Transverse colon (tissue), 4 donors: ENCODE data around the gene TMPRSS11B. TPM values are rescaled to one million over a fixed set of nuclear protein-coding genes. Genes with fewer than 3 reads are reported as not detected.
A peak's percentile ranks its signal among the peaks of the same experiment; 100 is the strongest.
"Not testable (repeated sequence)": the region's sequence is repeated elsewhere in the genome, so short reads cannot be mapped to it uniquely, and the experiment has no call there.

Source experiments
- DNase-seq: peaks from one replicate; pipeline ENCODE4 v3.0.0-alpha.2; 2019
- H3K27ac ChIP-seq, 4 donors: fragments of 200-600 bp; sonication (generic); 2 replicates each; pipeline ENCODE4 v1.5.1; 2016 to 2018; ENCODE audit warnings: inconsistent platforms in 4 of 4
- H3K27me3 ChIP-seq: fragments of 200-600 bp; sonication (generic); 2 replicates; pipeline ENCODE4 v1.5.1; 2017; ENCODE audit warnings: inconsistent platforms
- H3K36me3 ChIP-seq, 4 donors: fragments of 200-600 bp; sonication (generic); 2 replicates each; pipeline ENCODE4 v1.5.1; 2017 to 2019; ENCODE audit warnings: inconsistent platforms in 4 of 4
- H3K4me1 ChIP-seq, 4 donors: fragments of 200-600 bp; sonication (generic); 2 replicates each; pipeline ENCODE4 v1.5.1; 2017 to 2020; ENCODE audit warnings: inconsistent platforms in 4 of 4
- H3K4me3 ChIP-seq, 4 donors: fragments of 200-600 bp; sonication (generic); 1 replicate in 1 of 4; 2 replicates in 3 of 4; pipeline versions ENCODE4 v1.5.1 to v1.6.1; 2017 to 2019; ENCODE audit warnings: inconsistent platforms in 4 of 4
- H3K9me3 ChIP-seq, 2 donors: fragments of 200-600 bp; sonication (generic); 2 replicates each; pipeline ENCODE4 v1.5.1; 2017 to 2019; ENCODE audit warnings: inconsistent platforms in 2 of 2
- EP300 ChIP-seq: sonication (generic); formaldehyde crosslinking; IDR thresholded peaks from one replicate; pipeline ENCODE4 v1.6.1; 2017; ENCODE audit warnings: antibody characterized with exemption, low read depth
- POLR2A ChIP-seq: fragments of 450-650 bp; IDR thresholded peaks from one replicate; pipeline ENCODE4 v1.6.1; 2016; ENCODE audit warnings: antibody characterized with exemption, mild to moderate bottlenecking, moderate library complexity
- POLR2AphosphoS5 ChIP-seq, 3 donors: sonication (generic); formaldehyde crosslinking; IDR thresholded peaks; one replicate each; pipeline ENCODE4 v1.6.1; 2016; ENCODE audit warnings: antibody characterized with exemption in 3 of 3
- WGBS, 2 donors: methylation state at CpG; one replicate each; pipeline ENCODE4 v1.1.5; 2018; ENCODE audit warnings: low coverage in 1 of 2; 5-methylcytosine and 5-hydroxymethylcytosine counted together
- in situ Hi-C, 4 donors: fragments of 200-750 bp; cut with MboI; loops; one replicate each; pipeline versions ENCODE4 v1.15.0 to v1.15.1; 2017; ENCODE audit warnings: low sequenced_read_pairs in 3 of 4, low pct_ligation_motif_present in 1 of 4, low pct_unique_long_range_greater_than_20kb in 1 of 4
- intact Hi-C: fragments of 100-400 bp; cut with DNase I; formaldehyde crosslinking; loops from one replicate; pipeline ENCODE4 v1.15.1; 2023; ENCODE audit warnings: low total_unique reads
- total RNA-seq, 4 donors: library from RNA; depleted of rRNA; stranded (reverse); fragments of >200 nt; gene quantifications; one replicate each; pipeline ENCODE4 v1.1.0, GENCODE V29; 2016
- TF ChIP-seq, protein P1 (sequence below), 5 experiments: fragments of 200-600 bp in 3 of 5; fragments of 450-650 bp in 2 of 5; sonication (generic) in 3 of 5; IDR thresholded peaks; 1 replicate in 2 of 5; 2 replicates in 3 of 5; pipeline ENCODE4 v1.5.1; 2016 to 2017; ENCODE audit warnings: antibody characterized with exemption in 5 of 5, inconsistent platforms in 3 of 5, mild to moderate bottlenecking in 2 of 5, moderate library complexity in 1 of 5

Gene TMPRSS11B
- total RNA-seq, 4 donors from 2014 or later, result not detected

DNA sequence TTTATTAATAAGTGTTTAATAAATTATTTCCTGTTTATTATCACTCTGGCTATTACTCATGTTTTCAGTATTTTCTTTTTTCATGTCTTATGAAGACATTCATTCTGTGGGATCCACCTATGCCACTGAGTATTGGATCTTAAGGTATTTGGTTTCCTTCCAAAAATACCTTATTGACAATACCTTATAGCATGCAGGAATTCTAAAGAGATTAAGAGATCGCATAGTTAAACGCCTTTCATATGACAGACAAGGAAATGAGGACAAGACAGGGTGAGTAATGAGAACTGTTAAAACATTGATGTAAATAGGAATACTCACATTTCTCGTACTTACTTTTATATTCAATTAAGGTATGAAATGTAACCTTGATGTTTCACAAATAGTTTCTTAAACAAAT, 38.2 kb upstream of the TMPRSS11B start:
- intact Hi-C loops (no loop called here), in situ Hi-C loops (no loop called here)
- DNase-seq, result no peak
- Histone ChIP-seq H3K36me3 (no peaks in the 10 kb centered on the region), H3K27me3 (no peaks in the 10 kb centered on the region), H3K27ac (no peak overlapping the region), H3K4me3 (no peak overlapping the region), H3K4me1 (peaks cover 0 to 6% (median 1%) of the 10 kb centered on the region in 4 donors), H3K9me3 (no peaks in the 10 kb centered on the region)
- no peak for TF ChIP-seq EP300
- TF ChIP-seq POLR2A, result no peak
- no peak for TF ChIP-seq POLR2AphosphoS5 (IDR thresholded peaks at IDR 0.05)
- TF ChIP-seq, protein P1, sequence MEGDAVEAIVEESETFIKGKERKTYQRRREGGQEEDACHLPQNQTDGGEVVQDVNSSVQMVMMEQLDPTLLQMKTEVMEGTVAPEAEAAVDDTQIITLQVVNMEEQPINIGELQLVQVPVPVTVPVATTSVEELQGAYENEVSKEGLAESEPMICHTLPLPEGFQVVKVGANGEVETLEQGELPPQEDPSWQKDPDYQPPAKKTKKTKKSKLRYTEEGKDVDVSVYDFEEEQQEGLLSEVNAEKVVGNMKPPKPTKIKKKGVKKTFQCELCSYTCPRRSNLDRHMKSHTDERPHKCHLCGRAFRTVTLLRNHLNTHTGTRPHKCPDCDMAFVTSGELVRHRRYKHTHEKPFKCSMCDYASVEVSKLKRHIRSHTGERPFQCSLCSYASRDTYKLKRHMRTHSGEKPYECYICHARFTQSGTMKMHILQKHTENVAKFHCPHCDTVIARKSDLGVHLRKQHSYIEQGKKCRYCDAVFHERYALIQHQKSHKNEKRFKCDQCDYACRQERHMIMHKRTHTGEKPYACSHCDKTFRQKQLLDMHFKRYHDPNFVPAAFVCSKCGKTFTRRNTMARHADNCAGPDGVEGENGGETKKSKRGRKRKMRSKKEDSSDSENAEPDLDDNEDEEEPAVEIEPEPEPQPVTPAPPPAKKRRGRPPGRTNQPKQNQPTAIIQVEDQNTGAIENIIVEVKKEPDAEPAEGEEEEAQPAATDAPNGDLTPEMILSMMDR (IDR thresholded peaks at IDR 0.05), result no peak
- WGBS, 2 donors, result 37 to 69% methylated on average over 3 of the region's 3 CpGs

DNA sequence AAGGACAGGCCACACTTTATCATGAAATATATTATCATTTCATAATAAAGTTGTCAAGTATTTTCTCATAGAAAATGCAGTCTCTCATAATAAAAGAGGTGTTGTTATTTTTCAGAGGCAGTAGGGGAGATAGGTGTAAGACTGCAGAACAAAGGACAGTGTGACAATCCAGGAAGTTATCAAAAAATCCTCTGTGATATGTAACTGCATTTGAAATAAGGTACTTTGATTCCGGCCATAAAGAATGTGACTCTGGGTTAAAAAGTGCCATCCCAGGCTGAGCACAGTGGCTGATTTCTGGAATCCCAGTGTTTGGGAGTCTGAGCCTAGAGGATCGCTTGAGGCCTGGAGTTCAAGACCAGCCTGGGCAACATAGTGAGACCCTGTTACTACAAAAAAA, 37.6 kb upstream of the TMPRSS11B start:
- intact Hi-C loops, result no loop called here
- no peaks in the 10 kb centered on the region for H3K27me3 ChIP-seq
- no peaks in the 10 kb centered on the region for H3K36me3 ChIP-seq
- WGBS, 2 donors, result 40 to 66% methylated on average over 1 to 2 of the region's 2 CpGs
- peaks cover 0 to 6% (median 1%) of the 10 kb centered on the region in 4 donors for H3K4me1 ChIP-seq
- no peak for DNase-seq
- in situ Hi-C loops, result no loop called here
- no peaks in the 10 kb centered on the region for H3K9me3 ChIP-seq
- no peak overlapping the region for H3K4me3 ChIP-seq
- H3K27ac ChIP-seq, result peak overlapping the region in 1 of 4 donors; percentile 19
- TF ChIP-seq POLR2A (no peak), EP300 (no peak), POLR2AphosphoS5 (IDR thresholded peaks at IDR 0.05) (no peak)
- TF ChIP-seq, protein P1 (IDR thresholded peaks at IDR 0.05), result no peak

DNA sequence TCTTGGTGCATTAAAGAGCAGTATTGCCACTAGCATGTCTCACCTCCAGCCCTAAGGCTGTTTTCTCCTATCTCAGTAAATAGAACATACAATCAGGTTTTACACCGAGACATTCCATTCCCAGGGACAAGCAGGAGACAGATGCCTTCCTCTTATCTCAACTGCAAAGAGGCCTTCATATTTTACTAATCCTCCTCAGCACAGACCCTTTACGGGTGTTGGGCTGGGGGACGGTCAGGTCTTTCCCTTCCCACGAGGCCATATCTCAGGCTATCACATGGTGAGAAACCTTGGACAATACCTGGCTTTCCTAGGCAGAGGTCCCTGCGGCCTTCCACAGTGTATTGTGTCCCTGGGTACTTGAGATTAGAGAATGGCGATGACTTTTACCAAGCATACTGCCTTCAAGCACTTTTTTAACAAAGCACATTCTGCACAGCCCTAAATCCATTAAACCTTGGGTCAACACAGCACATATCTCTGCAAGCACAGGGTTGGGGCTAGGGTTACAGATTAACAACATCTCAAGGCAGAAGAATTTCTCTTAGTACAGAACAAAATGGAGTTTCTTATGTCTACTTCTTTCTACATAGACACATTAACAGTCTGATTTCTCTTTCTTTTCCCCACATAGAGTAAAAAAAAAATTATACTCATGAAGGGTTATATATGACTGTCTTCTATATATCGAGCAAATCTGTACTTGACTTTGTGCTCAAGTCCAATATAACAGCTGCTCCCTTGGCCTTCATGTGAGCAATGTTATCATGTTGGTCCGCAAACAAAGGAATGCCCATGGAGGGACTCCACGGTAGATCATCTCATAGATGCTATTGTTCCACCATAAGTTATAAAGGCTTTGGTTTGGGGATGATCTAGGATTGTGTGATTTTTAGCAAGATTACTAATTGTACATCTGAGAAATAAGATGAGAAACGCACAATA, 36.6 kb upstream of the TMPRSS11B start:
- intact Hi-C loops, H3K4me1 ChIP-seq, in situ Hi-C loops, H3K27ac ChIP-seq, H3K9me3 ChIP-seq, DNase-seq, H3K4me3 ChIP-seq, H3K27me3 ChIP-seq, H3K36me3 ChIP-seq: not testable (repeated sequence)
- WGBS, 2 donors, result 57 to 68% methylated on average over 5 to 10 of the region's 10 CpGs

DNA sequence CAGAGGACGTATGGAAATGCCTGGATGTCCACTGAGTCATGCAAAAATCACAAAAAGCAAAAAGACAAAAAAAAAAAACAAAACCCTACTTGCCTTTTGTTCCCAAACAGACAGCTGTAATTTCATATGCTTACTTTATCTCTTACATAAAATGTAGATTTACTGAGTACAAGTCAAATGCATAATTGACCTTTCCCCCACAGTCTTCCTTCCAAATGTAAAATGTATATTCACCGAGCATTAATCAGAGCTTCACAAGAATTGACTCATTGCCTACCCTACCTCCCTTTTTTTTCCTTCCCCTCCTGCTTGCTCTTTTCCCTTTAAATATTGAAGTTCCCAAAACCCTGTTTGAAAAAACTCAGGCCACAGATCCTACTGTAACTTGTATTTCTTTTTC, 32.5 kb upstream of the TMPRSS11B start:
- intact Hi-C loops (no loop called here), in situ Hi-C loops (loop anchor here in 2 of 4 donors (10.0 kb wide), 1 partner anchor 97 kb away; no protein-coding TSS in a partner anchor)
- no peak for DNase-seq
- no peak overlapping the region for H3K4me3 ChIP-seq
- no peaks in the 10 kb centered on the region for H3K9me3 ChIP-seq
- H3K27ac ChIP-seq, result no peak overlapping the region
- 57 to 71% methylated on average over 2 of the region's 2 CpGs for WGBS, 2 donors
- TF ChIP-seq, protein P1 (IDR thresholded peaks at IDR 0.05), result no peak
- TF ChIP-seq POLR2A (no peak), POLR2AphosphoS5 (IDR thresholded peaks at IDR 0.05) (no peak), EP300 (no peak)
- no peaks in the 10 kb centered on the region for H3K36me3 ChIP-seq
- H3K27me3 ChIP-seq, result no peaks in the 10 kb centered on the region
- H3K4me1 ChIP-seq, result peaks cover 0 to under 1% (median 0%) of the 10 kb centered on the region in 4 donors
